GM23248 (cell line): ENCODE data around the gene CLK1. TPM values are rescaled to one million over a fixed set of nuclear protein-coding genes. Genes with fewer than 3 reads are reported as not detected.

Experiments used
- DNase-seq: peaks from one replicate; pipeline ENCODE4 v3.0.0-alpha.2; 2015
- H2AFZ ChIP-seq: fragments of 200-600 bp; sonication (generic); 2 replicates; pipeline ENCODE4 v1.6.1; 2016; ENCODE audit warnings: antibody characterized with exemption
- H3F3A ChIP-seq: fragments of 200-600 bp; sonication (generic); 2 replicates; pipeline ENCODE4 v1.6.1; 2016; ENCODE audit warnings: mild to moderate bottlenecking, antibody characterized with exemption, mixed run types; ENCODE audit not compliant: insufficient read depth
- H3K27ac ChIP-seq: fragments of 200-600 bp; sonication (generic); 2 replicates; pipeline ENCODE4 v1.5.1; 2016; ENCODE audit warnings: mild to moderate bottlenecking
- H3K27me3 ChIP-seq: fragments of 200-600 bp; sonication (generic); replicated peaks from 2 replicates; pipeline ENCODE4 v1.6.1; 2016; ENCODE audit warnings: mild to moderate bottlenecking; ENCODE audit not compliant: insufficient read depth
- H3K36me3 ChIP-seq: fragments of 200-600 bp; sonication (generic); 2 replicates; pipeline ENCODE4 v1.6.1; 2016; ENCODE audit warnings: low read depth, mild to moderate bottlenecking
- H3K4me1 ChIP-seq: fragments of 200-600 bp; sonication (generic); 2 replicates; pipeline ENCODE4 v1.6.1; 2016; ENCODE audit warnings: mild to moderate bottlenecking; ENCODE audit not compliant: insufficient read depth
- H3K4me2 ChIP-seq: fragments of 200-600 bp; sonication (generic); one replicate; pipeline ENCODE4 v1.6.1; 2016; ENCODE audit warnings: mild to moderate bottlenecking; ENCODE audit not compliant: unreplicated experiment
- H3K4me3 ChIP-seq: fragments of 200-600 bp; sonication (generic); 2 replicates; pipeline ENCODE4 v1.5.1; 2016; ENCODE audit warnings: mild to moderate bottlenecking
- H3K79me2 ChIP-seq: fragments of 200-600 bp; sonication (generic); 2 replicates; pipeline ENCODE4 v1.6.1; 2016; ENCODE audit warnings: mild to moderate bottlenecking; ENCODE audit not compliant: insufficient read depth
- H3K9ac ChIP-seq: fragments of 200-600 bp; sonication (generic); 2 replicates; pipeline ENCODE4 v1.6.1; 2016; ENCODE audit warnings: mild to moderate bottlenecking
- H3K9me2 ChIP-seq: fragments of 200-600 bp; sonication (generic); 2 replicates; pipeline ENCODE4 v1.6.1; 2016; ENCODE audit warnings: mixed run types, mild to moderate bottlenecking, moderate library complexity; ENCODE audit not compliant: insufficient read depth
- H3K9me3 ChIP-seq: fragments of 200-600 bp; sonication (generic); one replicate; pipeline ENCODE4 v1.6.1; 2017; ENCODE audit warnings: low read depth
- H4K20me1 ChIP-seq: fragments of 200-600 bp; sonication (generic); 2 replicates; pipeline ENCODE4 v1.6.0; 2016; ENCODE audit not compliant: insufficient read depth
- EZH2 ChIP-seq: fragments of 200-600 bp; sonication (generic); IDR thresholded peaks from 2 replicates; pipeline ENCODE4 v1.6.1; 2018; ENCODE audit warnings: antibody characterized with exemption, mild to moderate bottlenecking; ENCODE audit not compliant: insufficient read depth, poor library complexity, severe bottlenecking
- EZH2phosphoT487 ChIP-seq: fragments of 200-600 bp; sonication (generic); IDR thresholded peaks from 2 replicates; pipeline ENCODE4 v1.6.1; 2018; ENCODE audit warnings: antibody characterized with exemption, moderate library complexity, mild to moderate bottlenecking, low read depth; ENCODE audit not compliant: insufficient read depth
- WGBS, 2 experiments: methylation state at CpG; one replicate each; pipeline ENCODE4 v1.1.6; 2015 to 2017; ENCODE audit warnings: low lambda C conversion rate in 2 of 2, low coverage in 1 of 2; ENCODE audit errors: missing lambda C conversion rate in 2 of 2; 5-methylcytosine and 5-hydroxymethylcytosine counted together
- in situ Hi-C: fragments of 300-500 bp; cut with MboI; formaldehyde crosslinking; loops from 2 replicates; pipeline ENCODE4 v1.15.0; 2020
- polyA plus RNA-seq: library from polyadenylated mRNA; unstranded; fragments of >200 nt; fragmentation: Nextera tagmentation; extraction: Ambion mirVana; gene quantifications from 2 replicates; pipeline ENCODE4 v1.2.1, GENCODE V29; 2016
- total RNA-seq: library from RNA; depleted of rRNA; stranded (reverse); fragments of >200 nt; shearing (Covaris generic); gene quantifications from 2 replicates; pipeline ENCODE4 v1.2.3, GENCODE V29; 2014

The CLK1 gene
- total and polyA plus RNA-seq, 2 experiments from 2014 or later = 30.0 to 32.4 TPM

GRCh38 chr2:200878289-200878880 lies 13.9 kb upstream of the CLK1 start:
- Histone ChIP-seq H3K9me2 (no peaks in the 10 kb centered on the region), H3F3A (no peaks in the 10 kb centered on the region), H3K27ac (no peak overlapping the region), H3K9me3 (no peaks in the 10 kb centered on the region), H3K27me3 (no peaks in the 10 kb centered on the region), H3K9ac (no peak overlapping the region), H3K79me2 (no peaks in the 10 kb centered on the region), H3K36me3 (peaks cover 54% of the 10 kb centered on the region), H2AFZ (no peak overlapping the region), H3K4me1 (no peaks in the 10 kb centered on the region), H3K4me3 (no peak overlapping the region), H3K4me2 (no peak overlapping the region), H4K20me1 (no peaks in the 10 kb centered on the region)
- DNase-seq = no peak
- TF ChIP-seq EZH2phosphoT487 (no peak), EZH2 (no peak)
- WGBS, 2 experiments = 95 to 99% methylated on average over 2 of the region's 2 CpGs
- in situ Hi-C loops = no loop called here

DNA sequence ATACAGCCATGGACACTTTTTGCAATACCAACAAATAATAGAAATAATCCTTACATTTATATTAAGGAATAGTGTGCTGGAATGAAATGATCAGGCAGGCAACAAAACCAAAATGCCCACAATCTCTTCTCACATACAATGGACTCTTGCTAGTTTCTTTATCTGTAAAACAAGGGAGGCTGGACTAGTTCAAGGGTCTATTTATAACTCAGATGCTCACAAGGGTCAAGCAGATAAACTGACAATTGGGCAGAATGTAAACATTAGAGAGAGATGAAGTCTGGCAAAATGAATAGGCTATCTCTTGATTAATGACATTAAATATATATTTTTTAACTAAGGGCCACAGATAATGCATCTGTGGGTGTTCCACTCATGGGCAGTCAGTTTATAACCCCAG lies 13.0 kb upstream of the CLK1 start:
- H3F3A ChIP-seq = no peaks in the 10 kb centered on the region
- H3K27ac ChIP-seq = no peak overlapping the region
- no peaks in the 10 kb centered on the region for H4K20me1 ChIP-seq
- H3K4me3 ChIP-seq = no peak overlapping the region
- no peak for DNase-seq
- no peaks in the 10 kb centered on the region for H3K4me1 ChIP-seq
- H3K9ac ChIP-seq = no peak overlapping the region
- no peak overlapping the region for H2AFZ ChIP-seq
- peaks cover 47% of the 10 kb centered on the region for H3K36me3 ChIP-seq
- no peaks in the 10 kb centered on the region for H3K27me3 ChIP-seq
- H3K9me2 ChIP-seq = no peaks in the 10 kb centered on the region
- H3K9me3 ChIP-seq = no peaks in the 10 kb centered on the region
- TF ChIP-seq EZH2 = no peak
- no peak for TF ChIP-seq EZH2phosphoT487
- H3K4me2 ChIP-seq = no peak overlapping the region
- H3K79me2 ChIP-seq = no peaks in the 10 kb centered on the region
- in situ Hi-C loops = no loop called here

- no peaks in the 10 kb centered on the region for H3F3A ChIP-seq
- in situ Hi-C loops = loop anchor here (25.0 kb wide), 1 partner anchor 911 kb away; the partner anchor contains the start of genes MAIP1 and TYW5
- H3K27me3 ChIP-seq = no peaks in the 10 kb centered on the region
- no peaks in the 10 kb centered on the region for H3K79me2 ChIP-seq
- H3K9me2 ChIP-seq = no peaks in the 10 kb centered on the region
- H3K4me3 ChIP-seq = no peak overlapping the region
- no peak overlapping the region for H3K4me2 ChIP-seq
- WGBS, 2 experiments = 98 to 100% methylated on average over 6 of the region's 6 CpGs
- no peak overlapping the region for H3K27ac ChIP-seq
- H3K9ac ChIP-seq = no peak overlapping the region
- no peaks in the 10 kb centered on the region for H4K20me1 ChIP-seq
- peaks cover 24% of the 10 kb centered on the region for H3K36me3 ChIP-seq
- no peaks in the 10 kb centered on the region for H3K4me1 ChIP-seq
- H3K9me3 ChIP-seq = no peaks in the 10 kb centered on the region
- no peak for DNase-seq
- TF ChIP-seq EZH2phosphoT487 = no peak
- TF ChIP-seq EZH2 = no peak
- no peak overlapping the region for H2AFZ ChIP-seq
These were observed 9.1 kb upstream of the CLK1 start for GRCh38 chr2:200873560-200873959.

- Histone ChIP-seq H4K20me1 (no peaks in the 10 kb centered on the region), H3K27me3 (no peaks in the 10 kb centered on the region), H3K36me3 (peaks cover 20% of the 10 kb centered on the region), H2AFZ (no peak overlapping the region), H3K9me2 (no peaks in the 10 kb centered on the region), H3F3A (peaks cover 20% of the 10 kb centered on the region; the same call in 1 of the 2 replicates), H3K4me1 (peaks cover 13% of the 10 kb centered on the region), H3K4me2 (no peak overlapping the region), H3K9me3 (no peaks in the 10 kb centered on the region), H3K79me2 (no peaks in the 10 kb centered on the region), H3K9ac (no peak overlapping the region), H3K4me3 (no peak overlapping the region), H3K27ac (no peak overlapping the region)
- DNase-seq = no peak
- in situ Hi-C loops = loop anchor here (25.0 kb wide), 1 partner anchor 909 kb away; the partner anchor contains the start of genes MAIP1 and TYW5
- 22 to 27% methylated on average over 3 of the region's 3 CpGs for WGBS, 2 experiments
- TF ChIP-seq EZH2 = no peak
- no peak for TF ChIP-seq EZH2phosphoT487
These were observed 6.7 kb upstream of the CLK1 start for GRCh38 chr2:200871151-200871550.

DNA sequence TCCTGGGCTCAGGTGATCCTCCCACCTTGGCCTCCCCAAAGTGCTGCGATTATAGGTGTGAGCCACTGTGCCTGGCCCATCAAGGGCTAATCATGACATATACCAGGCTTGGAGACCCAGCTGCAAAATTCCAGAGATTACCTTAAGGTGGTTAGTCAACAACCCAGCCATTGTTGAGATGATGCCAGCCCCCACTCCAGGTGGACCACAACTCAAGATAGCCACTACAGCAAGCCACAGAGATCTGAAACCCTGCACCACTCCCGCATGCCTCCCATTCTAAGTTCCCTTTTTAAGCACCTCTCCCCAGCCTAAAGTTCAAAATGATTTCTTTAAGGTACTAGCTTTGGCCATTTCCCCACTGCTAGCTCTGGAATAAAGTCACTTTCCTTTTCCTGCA lies 4.6 kb upstream of the CLK1 start:
- Histone ChIP-seq H3K4me2 (no peak overlapping the region), H3K27me3 (no peaks in the 10 kb centered on the region), H3K36me3 (0 out of 2 replicates have a peak, but pooled peaks cover 3% of the 10 kb centered on the region), H3K9ac (no peak overlapping the region), H3K79me2 (peaks cover 4% of the 10 kb centered on the region), H3K4me3 (no peak overlapping the region), H4K20me1 (no peaks in the 10 kb centered on the region), H3K9me2 (no peaks in the 10 kb centered on the region), H2AFZ (no peak overlapping the region), H3K27ac (no peak overlapping the region), H3K4me1 (peaks cover 16% of the 10 kb centered on the region), H3F3A (peaks cover 20% of the 10 kb centered on the region; the same call in 1 of the 2 replicates), H3K9me3 (no peaks in the 10 kb centered on the region)
- no peak for DNase-seq
- in situ Hi-C loops = loop anchor here (25.0 kb wide), 1 partner anchor 907 kb away; the partner anchor contains the start of genes MAIP1 and TYW5
- 95 to 98% methylated on average over 2 of the region's 2 CpGs for WGBS, 2 experiments
- TF ChIP-seq EZH2 = no peak
- TF ChIP-seq EZH2phosphoT487 = no peak
